Measurements from ENCODE around the gene TMCO1.
"Not testable (repeated sequence)": the region's sequence is repeated elsewhere in the genome, so short reads cannot be mapped to it uniquely, and the experiment has no call there.

The TMCO1 gene

DNA sequence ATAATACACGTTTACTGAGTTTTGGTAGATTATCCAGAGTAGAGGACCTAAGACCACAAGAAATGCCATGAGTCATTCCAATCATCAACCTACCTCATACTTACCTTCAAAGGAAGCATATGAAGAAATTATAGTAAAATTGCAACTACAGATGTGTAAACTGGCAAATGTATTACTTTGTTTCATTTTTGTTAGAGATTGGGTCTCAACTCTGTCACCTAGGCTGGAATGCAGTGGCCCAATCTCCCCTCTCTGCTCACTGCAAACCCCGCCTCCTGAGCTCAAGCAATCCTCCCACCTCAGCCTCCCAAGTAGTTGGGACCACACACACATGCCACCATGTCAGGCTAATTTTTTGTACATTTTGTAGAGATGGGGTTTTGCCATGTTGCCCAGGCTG, 5.2 kb downstream of the TMCO1 start:
- Mint-ChIP-seq H3K36me3 (ENCODE audit: low read depth) (peaks cover 82% of the 10 kb centered on the region), H3K27ac (peak overlapping the region; percentile 79), H3K27me3 (no peaks in the 10 kb centered on the region), H3K4me1 (ENCODE audit: low read depth) (peaks cover 67% of the 10 kb centered on the region), H3K9me3 (no peaks in the 10 kb centered on the region), H3K4me3 (no peak overlapping the region)
- DNase-seq, result no peak

DNA sequence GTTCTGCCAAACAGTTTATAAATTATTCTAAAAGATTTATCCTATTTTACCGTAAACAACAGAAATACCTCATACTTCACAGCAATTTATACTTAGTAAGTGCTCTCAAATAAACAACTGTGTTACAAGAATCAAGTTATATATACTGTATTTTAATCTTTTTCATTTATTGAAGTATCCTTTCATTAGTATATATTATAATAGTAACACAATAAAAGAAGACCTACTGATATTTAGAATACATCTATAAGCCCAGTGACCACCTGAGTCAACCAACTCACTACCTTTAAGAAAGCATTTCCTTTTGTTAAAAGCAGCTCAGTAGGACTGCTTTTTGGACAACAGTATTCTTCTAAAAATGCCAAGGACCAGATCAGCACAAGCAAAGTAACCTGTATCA, 5.9 kb downstream of the TMCO1 start:
- Mint-ChIP-seq H3K27ac (no peak overlapping the region), H3K9me3 (no peaks in the 10 kb centered on the region), H3K4me3 (no peak overlapping the region), H3K36me3 (ENCODE audit: low read depth) (peaks cover 82% of the 10 kb centered on the region), H3K27me3 (no peaks in the 10 kb centered on the region), H3K4me1 (ENCODE audit: low read depth) (peaks cover 64% of the 10 kb centered on the region)
- DNase-seq, result no peak

DNA sequence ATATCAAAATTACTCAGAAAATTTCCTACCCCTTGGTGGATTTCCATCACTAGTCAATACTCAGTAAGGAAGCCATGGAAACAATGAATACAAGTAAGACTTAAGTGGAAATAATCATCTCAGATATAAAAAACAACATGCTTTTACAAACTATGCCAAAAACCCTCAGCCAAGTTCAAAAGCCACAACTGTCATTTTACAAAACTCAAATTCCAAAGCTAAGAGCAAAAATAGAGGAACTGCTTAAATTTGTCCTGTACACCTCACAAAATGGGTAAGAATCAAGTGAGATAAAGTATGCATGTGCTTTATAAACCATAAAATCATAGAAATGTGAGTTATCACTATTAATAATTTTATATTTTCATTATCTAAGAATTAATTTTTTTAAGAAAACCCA, 9.6 kb downstream of the TMCO1 start:
- peaks cover 39% of the 10 kb centered on the region for H3K4me1 Mint-ChIP-seq (ENCODE audit: low read depth)
- peaks cover 74% of the 10 kb centered on the region for H3K36me3 Mint-ChIP-seq (ENCODE audit: low read depth)
- DNase-seq, result no peak
- no peak overlapping the region for H3K4me3 Mint-ChIP-seq
- H3K9me3 Mint-ChIP-seq, result no peaks in the 10 kb centered on the region
- peak overlapping the region; percentile 41 for H3K27ac Mint-ChIP-seq
- no peaks in the 10 kb centered on the region for H3K27me3 Mint-ChIP-seq

DNA sequence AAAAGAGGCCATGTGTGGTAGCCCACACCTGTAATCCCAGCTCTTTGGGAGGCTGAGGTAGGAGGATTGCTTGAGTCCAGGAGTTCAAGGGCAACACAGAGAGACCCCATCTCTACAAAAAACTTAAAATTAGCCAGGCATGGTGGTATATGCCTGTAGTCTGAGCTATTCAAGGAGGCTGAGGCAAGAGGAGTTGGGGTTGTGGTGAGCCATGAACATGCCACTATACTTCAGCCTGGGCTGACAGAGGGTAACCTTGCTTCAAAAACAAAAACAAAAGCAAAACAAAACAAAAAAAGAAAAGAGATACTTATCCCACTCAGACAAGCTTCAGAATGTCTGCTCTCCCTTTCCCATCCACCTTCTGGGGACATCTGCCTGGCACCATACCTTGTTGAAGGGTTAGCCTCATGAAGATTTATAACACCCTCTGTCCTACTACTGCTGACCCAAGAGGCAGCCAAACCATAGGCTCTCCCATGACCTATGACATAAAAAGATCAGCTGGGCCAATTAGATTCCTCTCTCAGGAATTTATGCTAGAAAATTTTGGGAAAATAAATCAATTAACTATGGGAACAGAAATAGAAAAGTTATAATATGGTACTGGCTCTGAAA, 13.2 kb downstream of the TMCO1 start:
- DNase-seq, result no peak
- no peak overlapping the region for H3K4me3 Mint-ChIP-seq
- no peaks in the 10 kb centered on the region for H3K27me3 Mint-ChIP-seq
- H3K9me3 Mint-ChIP-seq, result no peaks in the 10 kb centered on the region
- peaks cover 83% of the 10 kb centered on the region for H3K36me3 Mint-ChIP-seq (ENCODE audit: low read depth)
- H3K4me1 Mint-ChIP-seq (ENCODE audit: low read depth), result peaks cover 22% of the 10 kb centered on the region
- H3K27ac Mint-ChIP-seq, result peak overlapping the region; percentile 33

DNA sequence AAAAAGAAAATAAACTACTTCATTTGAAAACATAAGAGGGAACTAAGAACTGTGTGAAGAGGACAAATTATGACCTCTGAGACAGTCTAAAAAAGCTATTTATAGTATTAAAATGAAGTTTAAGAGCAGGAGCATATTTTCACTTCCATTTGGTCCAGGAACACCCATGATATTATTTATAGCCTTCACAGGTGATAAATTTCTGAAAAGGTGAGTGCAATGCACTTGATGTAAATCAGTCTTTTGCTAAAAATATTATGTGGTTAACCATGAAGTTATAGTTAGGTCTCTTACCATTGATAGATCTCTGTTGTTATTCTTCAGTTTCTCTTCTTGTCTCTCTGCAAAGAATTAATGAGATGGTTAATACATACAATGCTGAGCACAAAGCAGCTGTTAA, 14.7 kb downstream of the TMCO1 start:
- DNase-seq, result no peak
- H3K27me3 Mint-ChIP-seq, result no peaks in the 10 kb centered on the region
- peaks cover 13% of the 10 kb centered on the region for H3K4me1 Mint-ChIP-seq (ENCODE audit: low read depth)
- peaks cover 80% of the 10 kb centered on the region for H3K36me3 Mint-ChIP-seq (ENCODE audit: low read depth)
- no peak overlapping the region for H3K4me3 Mint-ChIP-seq
- no peak overlapping the region for H3K27ac Mint-ChIP-seq
- H3K9me3 Mint-ChIP-seq, result no peaks in the 10 kb centered on the region

DNA sequence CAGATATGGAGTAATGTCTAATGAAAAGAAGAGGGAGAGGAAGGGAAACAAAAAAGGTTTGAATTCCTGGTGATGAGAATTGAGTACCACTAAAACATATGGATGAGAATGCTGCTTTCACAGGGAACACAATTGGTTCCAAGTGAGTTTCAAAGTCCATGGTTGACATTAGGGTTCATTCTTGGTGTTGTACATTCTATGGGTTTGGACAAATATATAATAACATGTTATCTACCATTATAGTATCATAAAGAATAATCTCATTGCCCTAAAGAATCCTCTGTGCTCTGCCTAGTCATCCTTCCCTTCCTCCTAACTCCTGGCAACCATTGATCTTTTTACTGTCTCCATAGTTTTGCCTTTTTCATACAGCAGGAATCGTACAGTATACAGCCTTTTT, 20.1 kb downstream of the TMCO1 start:
- no peak overlapping the region for H3K4me3 Mint-ChIP-seq
- H3K9me3 Mint-ChIP-seq, result no peaks in the 10 kb centered on the region
- H3K27ac Mint-ChIP-seq, result no peak overlapping the region
- H3K27me3 Mint-ChIP-seq, result no peaks in the 10 kb centered on the region
- H3K4me1 Mint-ChIP-seq (ENCODE audit: low read depth), result peaks cover 4% of the 10 kb centered on the region
- H3K36me3 Mint-ChIP-seq (ENCODE audit: low read depth), result peaks cover 79% of the 10 kb centered on the region
- no peak for DNase-seq

DNA sequence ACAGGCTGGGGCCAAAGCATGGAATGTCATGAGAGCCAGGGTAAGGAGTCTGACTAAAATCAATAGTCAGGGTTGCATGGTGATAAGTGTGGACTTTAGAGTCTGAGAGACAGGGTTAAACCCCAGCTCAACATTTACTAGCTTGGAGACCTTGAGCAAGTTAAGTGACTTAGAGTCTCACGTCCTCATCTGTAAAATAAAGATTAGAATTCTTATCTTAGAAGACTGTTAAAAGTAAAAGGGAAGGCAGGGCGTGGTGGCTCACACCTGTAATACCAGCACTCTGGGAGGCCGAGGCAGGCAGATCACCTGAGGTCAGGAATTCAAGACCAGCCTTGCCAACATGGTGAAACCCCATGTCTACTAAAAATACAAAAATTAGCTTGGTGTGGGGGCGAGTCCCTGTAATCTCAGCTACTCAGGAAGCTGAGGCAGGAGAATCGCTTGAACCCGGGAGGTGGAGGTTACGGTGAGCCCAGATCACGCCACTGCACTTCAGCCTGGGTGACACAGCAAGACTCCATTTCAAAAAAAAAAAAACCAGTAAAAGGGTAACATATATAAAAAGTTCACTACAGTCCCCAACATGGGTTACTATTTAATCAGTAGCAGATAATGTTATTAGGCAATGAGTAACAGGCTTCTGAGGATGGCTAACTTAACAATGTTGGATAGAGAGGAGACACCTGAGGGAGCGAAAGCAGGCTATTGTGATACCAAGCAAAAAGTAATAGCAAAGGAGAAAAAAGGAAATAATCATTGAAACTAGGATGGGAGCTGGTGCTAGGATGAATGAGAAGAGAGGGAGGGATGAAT, 20.8 kb downstream of the TMCO1 start:
- H3K9me3 Mint-ChIP-seq, result no peaks in the 10 kb centered on the region

DNA sequence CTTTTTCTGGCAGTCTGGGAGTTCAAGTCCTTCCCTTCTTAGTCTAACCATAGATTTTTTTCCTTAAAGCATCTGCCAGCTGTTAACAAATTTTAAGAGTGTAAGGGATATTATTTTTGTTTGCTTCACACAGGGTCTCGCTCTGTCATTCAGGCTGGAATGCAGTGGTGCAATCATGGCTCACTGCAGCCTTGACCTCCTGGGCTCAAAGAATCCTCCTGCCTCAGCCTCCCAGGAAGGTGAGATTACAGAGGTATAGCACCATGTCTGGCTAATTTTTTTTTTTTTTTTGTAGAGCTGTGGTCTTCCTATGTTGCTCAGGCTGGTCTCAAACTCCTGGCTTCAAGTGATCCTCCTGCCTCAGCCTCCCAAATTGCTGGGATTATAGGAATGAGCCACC, 23.8 kb downstream of the TMCO1 start:
- not testable (repeated sequence) for H3K4me1 Mint-ChIP-seq (ENCODE audit: low read depth); H3K4me3 Mint-ChIP-seq; H3K9me3 Mint-ChIP-seq; H3K27me3 Mint-ChIP-seq; DNase-seq; H3K27ac Mint-ChIP-seq
- peaks cover 81% of the 10 kb centered on the region for H3K36me3 Mint-ChIP-seq (ENCODE audit: low read depth)

More for the DNA sequence above, 20.8 kb downstream of the TMCO1 start:
- peaks cover 77% of the 10 kb centered on the region for H3K36me3 Mint-ChIP-seq (ENCODE audit: low read depth)
- no peak overlapping the region for H3K4me3 Mint-ChIP-seq
- no peak for DNase-seq
- no peaks in the 10 kb centered on the region for H3K27me3 Mint-ChIP-seq
- peaks cover 4% of the 10 kb centered on the region for H3K4me1 Mint-ChIP-seq (ENCODE audit: low read depth)
- H3K27ac Mint-ChIP-seq, result no peak overlapping the region

DNA sequence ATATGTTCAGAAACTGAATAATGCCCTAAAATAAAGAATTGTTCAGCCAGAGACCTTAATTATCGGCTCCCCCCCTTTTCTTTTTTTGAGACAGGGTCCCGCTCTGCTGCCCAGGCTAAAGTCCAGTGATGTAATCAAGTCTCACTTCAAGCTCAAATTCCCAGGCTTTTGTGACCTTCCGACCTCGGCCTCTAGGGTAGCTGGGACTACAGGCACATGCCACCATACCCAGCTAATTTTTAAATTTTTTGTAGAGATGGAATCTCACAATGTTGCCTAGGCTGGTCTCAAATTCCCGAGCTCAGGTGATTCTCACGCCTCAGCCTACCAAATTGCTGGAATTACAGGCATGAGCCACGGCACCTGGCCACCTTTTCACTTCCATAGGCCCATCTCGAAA, 26.5 kb downstream of the TMCO1 start:
- no peak overlapping the region for H3K27ac Mint-ChIP-seq
- peaks cover 83% of the 10 kb centered on the region for H3K36me3 Mint-ChIP-seq (ENCODE audit: low read depth)
- no peaks in the 10 kb centered on the region for H3K27me3 Mint-ChIP-seq
- H3K9me3 Mint-ChIP-seq, result no peaks in the 10 kb centered on the region
- no peak overlapping the region for H3K4me3 Mint-ChIP-seq
- no peak for DNase-seq
- H3K4me1 Mint-ChIP-seq (ENCODE audit: low read depth), result peaks cover 6% of the 10 kb centered on the region

DNA sequence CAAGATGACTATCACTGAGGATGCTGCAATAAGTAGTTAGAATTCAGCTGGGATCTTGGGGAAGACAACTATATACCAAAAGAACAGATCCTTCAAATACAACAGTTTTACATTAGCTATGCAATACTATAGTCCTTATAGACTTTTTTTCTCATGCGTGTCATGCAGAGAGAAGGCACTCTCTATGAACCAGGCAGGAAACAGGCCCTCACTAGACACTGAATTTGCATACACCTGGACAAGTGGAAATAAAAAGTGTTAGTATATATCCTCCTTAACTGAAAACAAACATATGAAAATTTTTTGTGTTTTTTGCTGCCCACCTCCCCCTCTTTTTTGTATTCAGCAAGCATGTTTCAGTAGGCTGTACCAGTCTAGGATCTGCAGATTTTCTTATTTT, 29.9 kb downstream of the TMCO1 start:
- H3K27ac Mint-ChIP-seq, result no peak overlapping the region
- H3K36me3 Mint-ChIP-seq (ENCODE audit: low read depth), result peaks cover 88% of the 10 kb centered on the region
- no peaks in the 10 kb centered on the region for H3K9me3 Mint-ChIP-seq
- H3K27me3 Mint-ChIP-seq, result no peaks in the 10 kb centered on the region
- peaks cover 7% of the 10 kb centered on the region for H3K4me1 Mint-ChIP-seq (ENCODE audit: low read depth)
- no peak for DNase-seq
- H3K4me3 Mint-ChIP-seq, result no peak overlapping the region

DNA sequence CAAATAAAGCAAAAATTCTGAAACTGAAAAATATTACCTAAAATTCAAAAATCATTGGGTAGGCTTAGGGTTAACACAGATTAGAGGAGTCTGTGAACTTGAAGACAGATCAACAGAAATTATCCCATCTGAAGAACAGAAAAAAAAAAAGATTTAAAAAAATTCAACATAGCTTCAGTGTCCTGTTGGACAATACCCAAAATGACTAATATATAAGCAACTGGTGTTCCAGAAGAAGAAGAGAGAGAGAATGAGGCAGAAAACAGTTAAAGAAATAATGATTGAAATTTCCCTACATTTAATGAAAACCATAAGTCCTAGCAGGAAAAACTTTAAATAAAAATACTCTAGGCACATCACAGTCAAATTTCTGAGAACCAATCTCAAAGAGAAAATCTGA, 31.5 kb downstream of the TMCO1 start:
- Mint-ChIP-seq H3K4me3 (no peak overlapping the region), H3K36me3 (ENCODE audit: low read depth) (peaks cover 86% of the 10 kb centered on the region), H3K4me1 (ENCODE audit: low read depth) (peaks cover 7% of the 10 kb centered on the region), H3K27me3 (no peaks in the 10 kb centered on the region), H3K27ac (no peak overlapping the region), H3K9me3 (no peaks in the 10 kb centered on the region)
- DNase-seq, result no peak

DNA sequence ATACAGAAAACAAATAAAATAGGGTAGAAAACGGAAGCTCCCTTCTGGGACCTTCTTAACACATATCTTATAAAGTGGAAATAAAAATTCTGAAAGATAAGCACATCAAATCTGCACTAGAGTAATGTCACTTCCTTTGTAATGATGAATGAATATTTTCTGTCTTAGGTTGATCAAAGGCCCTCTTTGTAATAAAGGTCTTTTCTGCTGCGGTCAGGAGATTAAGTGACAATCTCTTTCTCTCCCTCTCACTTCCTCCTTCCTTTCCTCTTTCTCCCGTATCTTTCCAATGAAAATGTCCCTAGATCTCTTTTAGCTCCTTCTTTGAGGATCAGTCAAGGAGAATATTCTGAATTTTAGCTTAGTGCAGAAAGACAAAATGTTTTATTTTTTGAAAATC, 33.8 kb downstream of the TMCO1 start:
- peaks cover 7% of the 10 kb centered on the region for H3K4me1 Mint-ChIP-seq (ENCODE audit: low read depth)
- no peak overlapping the region for H3K27ac Mint-ChIP-seq
- DNase-seq, result no peak
- H3K27me3 Mint-ChIP-seq, result no peaks in the 10 kb centered on the region
- no peak overlapping the region for H3K4me3 Mint-ChIP-seq
- no peaks in the 10 kb centered on the region for H3K9me3 Mint-ChIP-seq
- H3K36me3 Mint-ChIP-seq (ENCODE audit: low read depth), result peaks cover 79% of the 10 kb centered on the region

DNA sequence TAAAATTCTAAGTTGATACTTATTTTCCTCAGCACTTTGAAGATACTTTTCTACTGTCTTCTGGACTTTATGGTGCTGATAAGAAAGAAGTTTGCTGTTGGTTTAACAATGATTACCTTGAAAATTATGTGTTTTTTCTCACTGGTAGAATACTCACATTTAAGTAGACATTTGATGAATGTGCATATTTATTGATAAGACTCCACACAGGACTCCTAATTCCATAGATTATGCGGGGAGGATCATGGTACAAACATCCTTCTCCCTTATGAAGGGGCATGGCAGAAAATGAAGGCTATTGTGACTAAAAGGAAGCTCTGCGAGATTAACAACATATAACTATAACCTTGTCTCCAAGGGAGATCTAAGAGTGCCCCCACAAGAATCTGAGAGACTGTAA, 41.8 kb downstream of the TMCO1 start:
- Mint-ChIP-seq H3K27me3 (no peaks in the 10 kb centered on the region), H3K4me3 (no peak overlapping the region), H3K27ac (no peak overlapping the region), H3K4me1 (ENCODE audit: low read depth) (no peaks in the 10 kb centered on the region), H3K36me3 (ENCODE audit: low read depth) (peaks cover 42% of the 10 kb centered on the region), H3K9me3 (no peaks in the 10 kb centered on the region)
- no peak for DNase-seq

DNA sequence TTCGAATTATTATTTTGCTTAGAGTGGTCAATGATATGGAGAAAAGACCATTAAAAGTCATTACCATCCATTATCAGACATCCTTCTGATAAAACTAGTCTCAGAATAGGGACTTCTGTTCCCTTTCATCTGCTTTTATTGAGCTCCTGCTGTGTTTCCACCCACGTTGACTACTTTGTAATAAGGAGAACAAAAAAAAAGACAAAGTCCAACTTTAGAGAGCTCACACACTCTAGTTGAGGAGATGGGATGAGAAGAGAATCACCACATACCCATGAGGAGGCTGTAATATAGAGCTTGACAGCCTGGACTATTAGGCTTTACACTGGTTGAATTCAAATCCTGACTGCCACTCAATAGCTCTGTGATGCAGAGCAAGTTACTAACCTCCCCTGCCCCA, 42.5 kb downstream of the TMCO1 start:
- Mint-ChIP-seq H3K9me3 (no peaks in the 10 kb centered on the region), H3K27me3 (no peaks in the 10 kb centered on the region), H3K4me1 (ENCODE audit: low read depth) (no peaks in the 10 kb centered on the region), H3K27ac (no peak overlapping the region), H3K4me3 (no peak overlapping the region), H3K36me3 (ENCODE audit: low read depth) (peaks cover 38% of the 10 kb centered on the region)
- no peak for DNase-seq

DNA sequence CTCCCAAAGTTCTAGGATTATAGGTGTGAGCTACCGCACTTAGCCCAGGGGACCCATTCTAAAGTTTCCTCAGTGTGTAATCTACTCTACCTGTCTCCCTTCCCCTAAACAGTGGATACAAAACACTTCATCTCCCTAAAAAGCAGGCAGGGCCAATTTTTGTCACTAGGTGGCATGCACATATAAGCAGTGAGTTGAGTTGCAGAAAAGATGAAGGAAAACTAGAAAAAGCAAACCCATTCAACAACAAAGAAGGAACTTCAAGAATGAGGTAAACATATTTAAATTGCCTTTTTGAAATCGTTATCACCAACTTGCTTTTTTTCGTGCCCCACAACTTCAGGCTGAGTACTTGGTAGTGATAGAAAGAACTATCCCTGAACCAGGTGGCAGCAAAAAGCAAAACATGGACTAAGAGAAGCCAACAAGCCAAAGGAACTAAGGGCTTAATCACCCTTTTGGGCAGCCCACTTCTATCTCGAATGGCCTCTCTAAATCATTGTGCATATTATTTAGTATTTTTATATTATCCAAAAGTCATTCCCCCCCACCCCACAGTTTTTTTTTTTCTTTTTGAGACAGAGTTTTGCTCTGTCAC, 50.7 kb downstream of the TMCO1 start:
- H3K36me3 Mint-ChIP-seq (ENCODE audit: low read depth), result no peaks in the 10 kb centered on the region
- H3K4me1 Mint-ChIP-seq (ENCODE audit: low read depth), result no peaks in the 10 kb centered on the region
- no peaks in the 10 kb centered on the region for H3K9me3 Mint-ChIP-seq
- no peak for DNase-seq
- H3K4me3 Mint-ChIP-seq, result no peak overlapping the region
- no peak overlapping the region for H3K27ac Mint-ChIP-seq
- no peaks in the 10 kb centered on the region for H3K27me3 Mint-ChIP-seq

Measured in activated T-cell treated with anti-CD3 and anti-CD28 coated beads, Interleukin-2, amount 50 U/mL, for 24 hours (primary cell).